Aorta (tissue), 5 donors: ENCODE results near the gene KIF5C. TPM values are rescaled to one million over a fixed set of nuclear protein-coding genes. Genes with fewer than 3 reads are reported as not detected.

Experiments
- ATAC-seq: fragments of 200-7000 bp; cut with Tn5 transposase; one replicate; pipeline ENCODE4 v1.9.1; 2022; ENCODE audit warnings: moderate library complexity; ENCODE audit not compliant: low FRiP score
- DNase-seq, 2 donors: peaks; one replicate each; pipeline ENCODE4 v3.0.0-alpha.2; 2020
- H3K27ac ChIP-seq, 2 donors: one replicate each; pipeline ENCODE4 v1.5.1; 2013; ENCODE audit warnings: low read length in 2 of 2, mild to moderate bottlenecking in 2 of 2, moderate library complexity in 2 of 2, control low read depth in 1 of 2, inconsistent platforms in 1 of 2, low read depth in 1 of 2
- H3K27me3 ChIP-seq, 2 donors: one replicate each; pipeline ENCODE4 v1.6.1; 2013; ENCODE audit warnings: control low read depth in 1 of 2, low read length in 1 of 2, mild to moderate bottlenecking in 1 of 2, moderate library complexity in 1 of 2; ENCODE audit not compliant: insufficient read depth in 2 of 2, control insufficient read depth in 1 of 2
- H3K36me3 ChIP-seq, 2 donors: one replicate each; pipeline ENCODE4 v1.6.1; 2013; ENCODE audit warnings: control low read depth in 1 of 2, low read length in 1 of 2, mild to moderate bottlenecking in 1 of 2; ENCODE audit not compliant: insufficient read depth in 2 of 2, control insufficient read depth in 1 of 2
- H3K4me1 ChIP-seq, 2 donors: one replicate each; pipeline ENCODE4 v1.6.1; 2013; ENCODE audit warnings: low read length in 2 of 2, control low read depth in 1 of 2, mild to moderate bottlenecking in 1 of 2, moderate library complexity in 1 of 2; ENCODE audit not compliant: insufficient read depth in 2 of 2, control insufficient read depth in 1 of 2
- H3K4me3 ChIP-seq, 2 donors: one replicate each; pipeline ENCODE4 v1.5.1; 2013; ENCODE audit warnings: low read length in 2 of 2, control low read depth in 1 of 2, mild to moderate bottlenecking in 1 of 2
- H3K9me3 ChIP-seq: one replicate; pipeline ENCODE4 v1.6.1; 2013; ENCODE audit warnings: mild to moderate bottlenecking, low read length; ENCODE audit not compliant: control insufficient read depth
- WGBS, 2 donors: extraction: QIAGEN DNeasy Blood & Tissue Kit; methylation state at CpG; one replicate each; pipeline ENCODE4 v1.1.7; 2013; 5-methylcytosine and 5-hydroxymethylcytosine counted together
- intact Hi-C, 2 donors: fragments of 100-400 bp; cut with DNase I; formaldehyde crosslinking; loops; one replicate each; pipeline versions ENCODE4 v1.14.2 to v1.15.0; 2022
- polyA plus RNA-seq, 2 donors: library from polyadenylated mRNA; stranded (reverse); fragments of 200-250 nt; gene quantifications; one replicate each; pipeline ENCODE4 v1.2.3, GENCODE V29; 2013
- total RNA-seq, 2 donors: library from RNA; stranded (reverse); fragmentation: NEBNext Ultra II Directional; extraction: Animal tissue kit (Norgen Biotek cat#: 25700); gene quantifications; one replicate each; pipeline ENCODE4 v1.2.1, GENCODE V29; 2021
- donor health status: healthy with polysubstance abuse.
- donor health status: Bipolar disorder and iron deficiency.
- donor health status: DM: no; HTN: no; CAD: no.
- donor health status: DM: no; HTN: no; CAD: no.
- donor health status: DM: yes; HTN: yes; CAD: no.

The KIF5C gene
- total and polyA plus RNA-seq, 4 donors = 1.5 to 3.4 (median 1.9) TPM

DNA sequence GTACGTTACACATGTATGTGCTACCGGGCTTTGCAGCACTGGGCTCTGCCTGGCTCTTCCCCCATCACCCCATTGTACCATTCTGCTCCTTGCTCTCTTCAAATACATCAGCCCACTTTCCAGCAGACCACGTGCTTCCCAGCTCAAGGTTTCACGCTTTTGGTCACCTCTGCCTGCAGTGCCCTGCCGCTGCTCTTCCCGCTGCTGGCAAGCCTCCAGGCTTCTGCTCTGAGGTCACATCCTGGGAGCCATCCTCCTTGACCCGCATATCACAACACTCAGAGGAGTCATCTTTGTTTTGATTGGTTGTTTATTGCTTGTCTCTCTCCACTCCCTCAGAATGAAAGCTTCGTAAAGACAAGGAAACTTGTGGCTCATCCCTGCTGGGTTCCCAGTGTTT, 34.1 kb downstream of the KIF5C start:
- WGBS, 2 donors = 52 to 55% methylated on average over 8 of the region's 8 CpGs
- Histone ChIP-seq H3K9me3 (peaks cover 8% of the 10 kb centered on the region), H3K36me3 (peaks cover 0 to 2% of the 10 kb centered on the region in 2 donors), H3K4me3 (no peak overlapping the region), H3K27me3 (no peaks in the 10 kb centered on the region), H3K27ac (no peak overlapping the region), H3K4me1 (no peaks in the 10 kb centered on the region)
- intact Hi-C loops = no loop called here
- DNase-seq = no peak
- no peak for ATAC-seq

GRCh38 chr2:148913061-148913460, 38.0 kb downstream of the KIF5C start:
- Histone ChIP-seq H3K36me3 (no peaks in the 10 kb centered on the region), H3K27ac (no peak overlapping the region), H3K9me3 (no peaks in the 10 kb centered on the region), H3K27me3 (no peaks in the 10 kb centered on the region), H3K4me1 (no peaks in the 10 kb centered on the region), H3K4me3 (no peak overlapping the region)
- no peak for ATAC-seq
- no peak for DNase-seq
- intact Hi-C loops = no loop called here

- Histone ChIP-seq H3K36me3 (no peaks in the 10 kb centered on the region), H3K4me3 (no peak overlapping the region), H3K4me1 (no peaks in the 10 kb centered on the region), H3K27ac (no peak overlapping the region), H3K27me3 (no peaks in the 10 kb centered on the region), H3K9me3 (no peaks in the 10 kb centered on the region)
- no peak for ATAC-seq
- DNase-seq = no peak
- 96% methylated on average over 8 of the region's 8 CpGs for WGBS, 2 donors
- intact Hi-C loops = no loop called here
Observed at GRCh38 chr2:148913492-148913891, 38.5 kb downstream of the KIF5C start.

GRCh38 chr2:148914463-148914862, 39.4 kb downstream of the KIF5C start:
- H3K9me3 ChIP-seq = no peaks in the 10 kb centered on the region
- H3K36me3 ChIP-seq = no peaks in the 10 kb centered on the region
- intact Hi-C loops = no loop called here
- WGBS, 2 donors = 31% methylated on average over 4 of the region's 4 CpGs
- ATAC-seq (no peak), DNase-seq (no peak)
- H3K4me1 ChIP-seq = no peaks in the 10 kb centered on the region
- no peak overlapping the region for H3K27ac ChIP-seq
- no peaks in the 10 kb centered on the region for H3K27me3 ChIP-seq
- no peak overlapping the region for H3K4me3 ChIP-seq

DNA sequence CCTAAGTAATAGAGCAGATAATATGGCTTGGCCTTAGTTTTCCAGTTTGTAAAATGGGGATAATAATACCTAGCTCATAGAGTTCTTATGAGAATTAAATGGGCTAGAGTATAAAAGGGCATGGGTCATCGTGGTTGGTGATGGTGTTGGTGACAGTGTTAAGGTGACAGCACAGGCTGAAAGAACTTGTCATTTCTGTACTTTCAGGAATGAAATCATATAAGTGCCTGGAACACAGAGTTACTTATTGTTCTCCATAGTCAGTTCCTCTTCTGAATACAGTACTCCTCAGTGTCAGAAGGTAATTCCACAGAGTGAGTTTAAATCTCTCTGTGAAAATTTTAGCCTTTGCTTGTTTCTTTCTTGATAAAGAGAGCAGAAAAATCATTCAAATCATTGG, 42.4 kb downstream of the KIF5C start:
- Histone ChIP-seq H3K27me3 (no peaks in the 10 kb centered on the region), H3K36me3 (no peaks in the 10 kb centered on the region), H3K27ac (no peak overlapping the region), H3K4me1 (no peaks in the 10 kb centered on the region), H3K9me3 (no peaks in the 10 kb centered on the region), H3K4me3 (no peak overlapping the region)
- intact Hi-C loops = no loop called here
- ATAC-seq (no peak), DNase-seq (no peak)
- WGBS, 2 donors = 89 to 94% methylated on average over 1 of the region's 1 CpG

GRCh38 chr2:148918554-148918953, 43.5 kb downstream of the KIF5C start:
- H3K4me3 ChIP-seq = no peak overlapping the region
- no peaks in the 10 kb centered on the region for H3K4me1 ChIP-seq
- WGBS, 2 donors = 87 to 90% methylated on average over 2 of the region's 2 CpGs
- intact Hi-C loops = no loop called here
- no peak overlapping the region for H3K27ac ChIP-seq
- H3K36me3 ChIP-seq = no peaks in the 10 kb centered on the region
- DNase-seq = no peak
- H3K9me3 ChIP-seq = no peaks in the 10 kb centered on the region
- ATAC-seq = no peak
- H3K27me3 ChIP-seq = no peaks in the 10 kb centered on the region

- Histone ChIP-seq H3K4me3 (no peak overlapping the region), H3K36me3 (no peaks in the 10 kb centered on the region), H3K4me1 (no peaks in the 10 kb centered on the region), H3K27ac (no peak overlapping the region), H3K27me3 (no peaks in the 10 kb centered on the region), H3K9me3 (no peaks in the 10 kb centered on the region)
- WGBS, 2 donors = 90 to 96% methylated on average over 1 of the region's 1 CpG
- DNase-seq = no peak
- no peak for ATAC-seq
- intact Hi-C loops = no loop called here
Observed at GRCh38 chr2:148920559-148920958, 45.5 kb downstream of the KIF5C start.

GRCh38 chr2:148922062-148922461, 47.0 kb downstream of the KIF5C start:
- no peaks in the 10 kb centered on the region for H3K36me3 ChIP-seq
- 93 to 95% methylated on average over 5 of the region's 5 CpGs for WGBS, 2 donors
- H3K4me3 ChIP-seq = no peak overlapping the region
- H3K27me3 ChIP-seq = no peaks in the 10 kb centered on the region
- no peak for DNase-seq
- ATAC-seq = no peak
- H3K4me1 ChIP-seq = no peaks in the 10 kb centered on the region
- intact Hi-C loops = no loop called here
- H3K27ac ChIP-seq = no peak overlapping the region
- no peaks in the 10 kb centered on the region for H3K9me3 ChIP-seq

GRCh38 chr2:148922776-148923475, 47.9 kb downstream of the KIF5C start:
- H3K4me1 ChIP-seq = no peaks in the 10 kb centered on the region
- no peak overlapping the region for H3K4me3 ChIP-seq
- H3K27ac ChIP-seq = no peak overlapping the region
- intact Hi-C loops = no loop called here
- no peak for ATAC-seq
- no peaks in the 10 kb centered on the region for H3K27me3 ChIP-seq
- WGBS, 2 donors = 76 to 81% methylated on average over 3 of the region's 3 CpGs
- DNase-seq = no peak
- no peaks in the 10 kb centered on the region for H3K36me3 ChIP-seq
- no peaks in the 10 kb centered on the region for H3K9me3 ChIP-seq
